Smooth muscle cell (in vitro differentiated cells): ENCODE results near the gene LYAR. TPM values are rescaled to one million over a fixed set of nuclear protein-coding genes. Genes with fewer than 3 reads are reported as not detected.
A peak's percentile ranks its signal among the peaks of the same experiment; 100 is the strongest.

Experiments
- DNase-seq: peaks from one replicate; lab custom pipeline; 2025; ENCODE audit not compliant: unreplicated experiment; lab: John Stamatoyannopoulos, UW
- H2AFZ ChIP-seq: fragments of 200-600 bp; sonication (generic); 2 replicates; pipeline ENCODE4 v1.6.0; 2016; ENCODE audit warnings: antibody characterized with exemption, low read depth, mild to moderate bottlenecking
- H3F3A ChIP-seq: fragments of 200-600 bp; sonication (generic); 2 replicates; pipeline ENCODE4 v1.6.0; 2017; ENCODE audit warnings: antibody characterized with exemption, low read depth
- H3K27ac ChIP-seq: fragments of 200-600 bp; sonication (generic); 2 replicates; pipeline ENCODE4 v1.5.1; 2016; ENCODE audit warnings: low read depth, mild to moderate bottlenecking
- H3K27me3 ChIP-seq: fragments of 200-600 bp; sonication (generic); 2 replicates; pipeline ENCODE4 v1.6.1; 2016; ENCODE audit warnings: low read depth, mild to moderate bottlenecking
- H3K36me3 ChIP-seq: fragments of 200-600 bp; sonication (generic); 2 replicates; pipeline ENCODE4 v1.5.1; 2016; ENCODE audit warnings: low read depth
- H3K4me1 ChIP-seq: fragments of 200-600 bp; sonication (generic); 2 replicates; pipeline ENCODE4 v1.5.1; 2016; ENCODE audit warnings: low read depth
- H3K4me2 ChIP-seq: fragments of 200-600 bp; sonication (generic); 2 replicates; pipeline ENCODE4 v1.6.0; 2016; ENCODE audit warnings: mild to moderate bottlenecking
- H3K4me3 ChIP-seq: fragments of 200-600 bp; sonication (generic); 2 replicates; pipeline ENCODE4 v1.5.1; 2016; ENCODE audit warnings: mild to moderate bottlenecking
- H3K79me2 ChIP-seq: fragments of 200-600 bp; sonication (generic); 2 replicates; pipeline ENCODE4 v1.6.0; 2016; ENCODE audit warnings: low read depth, mild to moderate bottlenecking
- H3K9ac ChIP-seq: fragments of 200-600 bp; sonication (generic); 2 replicates; pipeline ENCODE4 v1.6.0; 2016; ENCODE audit warnings: low read depth
- H3K9me3 ChIP-seq: fragments of 200-600 bp; sonication (generic); replicated peaks from 2 replicates; pipeline ENCODE4 v1.5.1; 2016; ENCODE audit warnings: low read depth
- H4K20me1 ChIP-seq: fragments of 200-600 bp; sonication (generic); 2 replicates; pipeline ENCODE4 v1.6.0; 2016; ENCODE audit warnings: low read depth
- WGBS: methylation state at CpG from one replicate; pipeline ENCODE4 v1.1.7; 2016; ENCODE audit warnings: low lambda C conversion rate; 5-methylcytosine and 5-hydroxymethylcytosine counted together
- polyA plus RNA-seq: library from polyadenylated mRNA; unstranded; fragments of >200 nt; fragmentation: Nextera tagmentation; extraction: Ambion mirVana; gene quantifications from 2 replicates; pipeline ENCODE4 v1.2.1, GENCODE V29; 2016
- total RNA-seq: library from RNA; depleted of rRNA; stranded (reverse); fragments of >200 nt; gene quantifications from 2 replicates; pipeline ENCODE4 v1.2.3, GENCODE V29; 2014
- TF ChIP-seq, protein P1 (sequence below): fragments of 200-600 bp; sonication (generic); IDR thresholded peaks from 2 replicates; pipeline ENCODE4 v1.5.1; 2017; ENCODE audit warnings: borderline replicate concordance, mild to moderate bottlenecking, antibody characterized with exemption; ENCODE audit not compliant: insufficient read depth, poor library complexity, severe bottlenecking

LYAR gene
- total and polyA plus RNA-seq, 2 experiments from 2014 or later, result 8.1 to 12.5 TPM

DNA sequence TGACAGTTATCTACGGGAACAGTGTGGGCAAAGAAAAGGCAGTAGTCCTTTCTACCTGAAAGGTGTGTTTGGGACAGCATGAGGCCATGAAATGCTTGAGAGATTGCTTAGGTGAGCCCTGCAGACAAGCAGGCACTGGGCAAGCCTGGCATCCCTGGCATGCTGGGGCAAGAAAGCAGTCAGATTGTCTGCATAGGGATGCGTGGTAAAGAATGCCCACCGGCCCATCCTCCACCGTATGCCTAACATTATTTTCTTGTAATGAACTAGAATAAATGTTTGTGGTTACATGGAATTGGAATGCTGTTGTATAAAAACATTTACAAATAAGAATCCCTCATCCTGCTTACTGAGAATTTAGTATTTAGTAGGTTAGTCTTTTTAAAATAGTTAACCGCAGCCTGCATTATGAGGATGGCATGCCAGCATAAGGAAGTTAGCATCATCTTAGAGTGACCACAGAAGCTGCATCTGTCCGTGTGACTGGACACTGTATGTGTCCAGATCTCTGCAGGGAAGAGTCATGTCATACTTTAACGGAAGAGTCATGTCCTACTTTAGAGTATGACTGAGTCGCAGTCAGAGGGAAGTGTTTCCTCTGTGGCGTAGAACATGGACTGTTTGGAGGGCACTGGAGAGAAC lies 19.0 kb upstream of the LYAR start:
- peak overlapping the region; percentile 51 for H3K9ac ChIP-seq
- TF ChIP-seq, protein P1, sequence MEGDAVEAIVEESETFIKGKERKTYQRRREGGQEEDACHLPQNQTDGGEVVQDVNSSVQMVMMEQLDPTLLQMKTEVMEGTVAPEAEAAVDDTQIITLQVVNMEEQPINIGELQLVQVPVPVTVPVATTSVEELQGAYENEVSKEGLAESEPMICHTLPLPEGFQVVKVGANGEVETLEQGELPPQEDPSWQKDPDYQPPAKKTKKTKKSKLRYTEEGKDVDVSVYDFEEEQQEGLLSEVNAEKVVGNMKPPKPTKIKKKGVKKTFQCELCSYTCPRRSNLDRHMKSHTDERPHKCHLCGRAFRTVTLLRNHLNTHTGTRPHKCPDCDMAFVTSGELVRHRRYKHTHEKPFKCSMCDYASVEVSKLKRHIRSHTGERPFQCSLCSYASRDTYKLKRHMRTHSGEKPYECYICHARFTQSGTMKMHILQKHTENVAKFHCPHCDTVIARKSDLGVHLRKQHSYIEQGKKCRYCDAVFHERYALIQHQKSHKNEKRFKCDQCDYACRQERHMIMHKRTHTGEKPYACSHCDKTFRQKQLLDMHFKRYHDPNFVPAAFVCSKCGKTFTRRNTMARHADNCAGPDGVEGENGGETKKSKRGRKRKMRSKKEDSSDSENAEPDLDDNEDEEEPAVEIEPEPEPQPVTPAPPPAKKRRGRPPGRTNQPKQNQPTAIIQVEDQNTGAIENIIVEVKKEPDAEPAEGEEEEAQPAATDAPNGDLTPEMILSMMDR, result no peak
- H3K79me2 ChIP-seq, result no peaks in the 10 kb centered on the region
- peak overlapping the region; percentile 6 for H3K4me2 ChIP-seq
- peak overlapping the region; percentile 78 for H3K27ac ChIP-seq
- no peaks in the 10 kb centered on the region for H3K9me3 ChIP-seq
- 66% methylated on average over 9 of the region's 9 CpGs for WGBS
- no peak overlapping the region for H2AFZ ChIP-seq
- H4K20me1 ChIP-seq, result no peaks in the 10 kb centered on the region
- H3K36me3 ChIP-seq, result no peaks in the 10 kb centered on the region
- H3F3A ChIP-seq, result no peaks in the 10 kb centered on the region
- no peaks in the 10 kb centered on the region for H3K27me3 ChIP-seq
- DNase-seq, result no peak
- H3K4me1 ChIP-seq, result no peaks in the 10 kb centered on the region
- no peak overlapping the region for H3K4me3 ChIP-seq

DNA sequence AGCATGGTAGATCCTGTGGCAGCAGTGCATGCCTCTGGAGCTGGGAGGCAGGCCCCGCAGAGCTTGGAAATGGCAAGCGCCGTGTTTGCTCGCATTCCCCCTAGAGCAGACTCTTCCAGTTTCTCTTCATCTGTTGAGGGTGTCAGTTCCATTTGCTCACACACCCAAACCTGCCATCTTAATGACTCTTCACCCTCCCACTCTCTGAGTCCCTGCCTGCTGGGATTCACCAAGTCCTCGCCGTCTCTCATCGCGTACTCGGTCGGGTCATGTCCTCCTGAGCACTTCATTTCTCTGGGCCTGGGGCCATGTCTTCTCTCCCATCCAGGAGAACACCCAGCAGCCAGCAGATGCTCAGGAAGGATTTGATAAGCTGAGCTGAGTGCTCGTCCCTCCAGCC lies 17.0 kb upstream of the LYAR start:
- Histone ChIP-seq H3K4me3 (no peak overlapping the region), H4K20me1 (no peaks in the 10 kb centered on the region), H3K79me2 (no peaks in the 10 kb centered on the region), H3K36me3 (no peaks in the 10 kb centered on the region), H3K9me3 (no peaks in the 10 kb centered on the region), H3K27ac (no peak overlapping the region), H2AFZ (no peak overlapping the region), H3K27me3 (no peaks in the 10 kb centered on the region), H3K4me2 (no peak overlapping the region), H3F3A (no peaks in the 10 kb centered on the region), H3K4me1 (no peaks in the 10 kb centered on the region), H3K9ac (no peak overlapping the region)
- no peak for DNase-seq
- TF ChIP-seq, protein P1, result no peak
- WGBS, result 99% methylated on average over 11 of the region's 11 CpGs

DNA sequence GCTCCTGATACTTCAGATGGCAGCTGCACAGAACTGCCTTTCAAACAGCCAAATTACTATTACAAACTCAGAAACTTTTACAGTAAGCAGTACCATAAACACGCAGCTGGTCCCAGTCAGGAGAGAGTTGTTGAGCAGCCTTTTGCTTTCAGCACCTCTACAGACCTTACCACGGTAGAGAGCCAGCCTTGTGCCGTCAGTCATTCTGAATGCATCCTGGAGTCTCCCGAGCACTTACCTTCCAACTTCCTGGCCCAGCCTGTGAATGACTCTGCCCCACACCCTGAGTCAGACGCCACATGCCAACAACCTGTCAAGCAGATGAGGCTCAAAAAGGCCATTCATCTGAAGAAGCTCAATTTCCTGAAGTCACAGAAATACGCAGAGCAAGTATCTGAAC lies 12.5 kb upstream of the LYAR start:
- DNase-seq, result no peak
- H3K4me3 ChIP-seq, result no peak overlapping the region
- H3K79me2 ChIP-seq, result no peaks in the 10 kb centered on the region
- no peak overlapping the region for H2AFZ ChIP-seq
- no peak overlapping the region for H3K27ac ChIP-seq
- H3K4me1 ChIP-seq, result no peaks in the 10 kb centered on the region
- TF ChIP-seq, protein P1, result no peak
- peaks cover 17% of the 10 kb centered on the region for H4K20me1 ChIP-seq
- H3K9me3 ChIP-seq, result no peaks in the 10 kb centered on the region
- H3K27me3 ChIP-seq, result no peaks in the 10 kb centered on the region
- H3K36me3 ChIP-seq, result no peaks in the 10 kb centered on the region
- WGBS, result 84% methylated on average over 6 of the region's 6 CpGs
- no peaks in the 10 kb centered on the region for H3F3A ChIP-seq
- no peak overlapping the region for H3K4me2 ChIP-seq
- no peak overlapping the region for H3K9ac ChIP-seq

DNA sequence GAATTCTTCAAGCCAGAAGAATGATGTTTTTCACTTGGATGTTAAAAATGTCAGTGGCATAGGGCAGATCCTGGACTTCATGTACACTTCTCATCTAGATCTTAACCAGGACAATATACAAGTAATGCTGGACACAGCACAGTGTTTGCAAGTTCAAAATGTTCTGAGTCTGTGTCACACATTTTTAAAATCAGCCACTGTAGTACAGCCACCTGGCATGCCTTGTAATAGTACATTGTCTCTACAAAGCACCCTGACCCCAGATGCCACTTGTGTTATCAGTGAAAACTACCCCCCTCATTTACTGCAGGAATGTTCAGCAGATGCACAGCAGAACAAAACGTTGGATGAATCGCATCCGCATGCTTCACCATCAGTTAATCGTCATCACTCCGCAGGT lies 12.0 kb upstream of the LYAR start:
- Histone ChIP-seq H3K27ac (no peak overlapping the region), H3K9ac (no peak overlapping the region), H3K9me3 (no peaks in the 10 kb centered on the region), H3K4me2 (no peak overlapping the region), H3K4me3 (no peak overlapping the region), H3K79me2 (no peaks in the 10 kb centered on the region), H3K36me3 (no peaks in the 10 kb centered on the region), H3K4me1 (no peaks in the 10 kb centered on the region), H2AFZ (no peak overlapping the region), H4K20me1 (peaks cover 21% of the 10 kb centered on the region), H3F3A (no peaks in the 10 kb centered on the region), H3K27me3 (no peaks in the 10 kb centered on the region)
- TF ChIP-seq, protein P1, result no peak
- 95% methylated on average over 5 of the region's 5 CpGs for WGBS
- DNase-seq, result no peak
